HFF-Myc (cell line): ENCODE data around the gene TEX12.
"Not testable (repeated sequence)": the region's sequence is repeated elsewhere in the genome, so short reads cannot be mapped to it uniquely, and the experiment has no call there.

ENCODE experiments used
- DNase-seq: peaks from one replicate; pipeline ENCODE4 v3.0.0-alpha.2; 2011; ENCODE audit warnings: low read depth; ENCODE audit errors: extremely low read depth
- H3K4me3 ChIP-seq: replicated peaks from 2 replicates; pipeline ENCODE4 v1.5.1; 2011; ENCODE audit warnings: low read depth, mild to moderate bottlenecking, control low read depth, low read length
- CTCF ChIP-seq: IDR thresholded peaks from 2 replicates; pipeline ENCODE4 v1.5.1; 2012; ENCODE audit warnings: mild to moderate bottlenecking, low read depth, low read length, control low read depth; ENCODE audit errors: missing control alignments

Gene TEX12

DNA sequence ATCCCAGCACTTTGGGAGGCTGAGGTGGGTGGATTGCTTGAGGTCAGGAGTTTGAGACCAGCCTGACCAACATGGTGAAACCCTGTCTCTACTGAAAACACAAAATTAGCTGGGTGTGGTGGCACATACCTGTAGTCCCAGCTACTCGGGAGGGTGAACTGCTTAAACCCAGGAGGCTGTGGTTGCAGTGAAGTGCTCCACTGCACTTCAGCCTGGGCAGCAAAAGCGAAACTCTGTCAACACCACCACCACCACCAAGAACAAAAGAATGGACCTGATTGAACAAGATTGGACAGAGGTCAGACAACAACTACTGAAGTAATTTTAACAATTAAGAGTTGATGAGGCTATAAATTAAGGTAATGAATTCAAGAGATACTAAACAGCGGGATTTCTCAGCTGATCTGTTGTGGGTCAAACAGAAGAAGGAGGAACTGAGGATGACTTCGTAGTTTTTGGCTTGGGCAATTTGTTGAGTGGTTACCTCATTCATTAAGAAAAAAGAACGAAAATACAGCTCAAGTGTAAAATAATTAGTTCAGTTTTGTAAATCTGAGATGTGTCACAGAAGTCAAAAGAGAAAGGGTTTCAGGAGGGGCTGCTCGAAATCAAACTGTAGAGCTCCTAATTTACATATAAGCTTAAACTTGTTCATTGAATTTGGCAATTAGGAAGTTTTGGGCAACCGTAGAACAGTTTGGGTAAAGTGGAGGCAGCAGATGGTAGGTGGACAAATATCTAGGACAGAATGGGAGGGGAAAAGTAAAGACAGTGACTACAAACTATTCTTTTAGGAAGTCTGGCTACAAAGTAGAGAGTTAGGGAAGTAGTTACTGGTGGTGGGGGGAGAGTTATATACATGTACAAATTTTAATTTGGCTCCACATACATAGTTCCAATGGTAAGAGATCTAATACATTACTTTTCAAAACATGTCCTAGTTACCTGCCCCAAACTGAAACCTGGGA, 7.8 kb upstream of the TEX12 start:
- no peak for DNase-seq
- no peak overlapping the region for H3K4me3 ChIP-seq
- TF ChIP-seq CTCF, result no peak

DNA sequence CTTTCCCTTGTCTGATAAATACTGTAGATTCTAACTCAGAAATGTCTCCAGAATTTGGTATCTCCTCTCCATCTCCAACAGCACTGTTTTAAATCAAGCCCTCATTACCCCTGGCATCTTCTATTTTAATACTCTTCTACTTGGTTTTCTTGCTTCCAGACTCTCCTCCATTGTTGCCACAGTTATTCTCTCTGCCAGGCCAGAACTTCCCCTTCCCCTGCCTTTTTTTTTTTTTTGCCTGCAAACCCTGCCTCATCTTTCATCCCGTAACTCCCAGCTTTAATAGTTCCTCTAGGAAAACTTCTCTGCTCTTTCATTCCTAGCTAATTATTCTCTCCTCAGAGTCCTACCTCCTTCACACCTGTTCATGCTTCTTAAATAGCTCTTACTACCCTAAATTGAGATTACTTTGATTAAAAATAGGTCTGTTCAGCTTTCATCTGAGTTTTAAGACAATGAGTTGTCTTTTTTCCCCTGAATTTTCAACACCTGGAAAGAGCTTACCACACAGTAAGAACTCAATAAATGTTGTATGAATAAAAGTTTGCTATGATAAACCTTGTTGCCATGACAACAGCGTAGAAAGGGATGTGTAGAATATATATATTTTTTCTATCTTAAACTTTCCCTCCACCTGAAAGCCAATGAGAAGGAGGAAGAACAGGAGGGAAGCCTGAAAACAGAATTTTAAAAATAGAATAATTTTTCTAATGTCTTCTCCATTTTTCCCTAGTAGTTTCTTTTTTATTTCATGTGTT, 6.9 kb upstream of the TEX12 start:
- H3K4me3 ChIP-seq, result no peak overlapping the region
- no peak for TF ChIP-seq CTCF
- DNase-seq, result no peak

DNA sequence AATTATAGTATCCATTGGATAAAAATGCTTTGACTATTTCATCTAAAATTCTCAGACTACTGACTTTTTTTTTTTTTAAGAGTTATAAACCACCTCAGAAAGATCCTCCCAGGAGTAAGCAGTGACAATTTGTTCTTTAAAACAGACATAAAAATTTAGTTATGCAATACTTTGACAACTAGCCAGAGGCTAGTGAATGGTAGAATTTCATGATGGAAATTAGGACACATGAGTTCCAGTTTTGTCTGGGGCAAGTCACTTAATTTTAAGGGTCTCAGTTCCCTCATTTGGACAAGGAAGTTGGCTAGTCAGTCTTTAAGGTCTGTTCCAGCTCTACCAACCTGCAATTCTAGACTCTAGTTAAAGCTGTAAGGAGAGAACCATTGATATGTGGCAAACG, 6.2 kb upstream of the TEX12 start:
- no peak for TF ChIP-seq CTCF
- no peak for DNase-seq
- no peak overlapping the region for H3K4me3 ChIP-seq

- H3K4me3 ChIP-seq, DNase-seq: not testable (repeated sequence)
These were observed 5.0 kb upstream of the TEX12 start for GRCh38 chr11:112162200-112162599.

- DNase-seq, result no peak
These were observed 4.2 kb upstream of the TEX12 start for GRCh38 chr11:112162761-112163546.

DNA sequence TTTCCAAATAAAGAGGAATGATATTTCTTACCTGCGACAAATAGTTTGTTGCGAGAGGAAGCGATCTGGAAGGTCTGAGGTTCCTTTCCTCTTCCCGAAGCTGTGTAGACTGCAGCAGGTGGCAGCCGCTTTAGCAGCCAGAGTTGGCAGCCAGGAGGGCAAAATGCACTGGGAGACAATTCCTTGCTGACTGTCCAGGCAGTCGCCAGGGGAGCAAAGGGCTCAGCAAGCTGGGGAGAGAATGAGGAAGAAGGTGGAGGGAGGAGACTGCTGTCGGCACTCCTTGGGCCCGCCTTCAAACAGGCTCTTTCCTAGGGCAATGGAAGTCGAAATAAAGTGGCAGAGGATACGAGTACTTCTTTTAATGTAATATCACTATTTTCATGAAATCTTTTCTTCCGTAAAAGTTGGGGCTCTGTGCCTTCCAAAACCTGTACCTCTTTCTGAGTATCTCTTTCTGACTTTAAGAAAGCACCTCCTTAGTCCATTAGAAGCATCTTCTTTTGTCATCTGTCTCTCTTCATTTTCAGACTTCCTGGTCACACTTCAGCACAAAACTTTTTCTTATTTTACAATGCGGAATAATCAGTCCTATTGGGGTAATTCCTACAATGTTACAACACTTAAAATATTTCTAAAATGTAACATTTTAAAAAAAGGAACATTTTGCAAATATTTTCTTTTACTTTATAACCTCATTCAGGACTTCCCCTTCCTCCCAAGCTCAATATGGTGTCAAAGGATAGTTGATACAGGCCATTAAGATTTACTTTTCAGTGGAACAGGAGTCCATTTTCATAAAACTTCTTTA, 3.1 kb upstream of the TEX12 start, which contains the start of gene IL18:
Gene IL18 (minus strand): TSS at position 220 of the 811 bp plus-strand sequence. CDS start 9,041 bp downstream, outside the sequence.
- DNase-seq, result no peak
- TF ChIP-seq CTCF, result no peak
- no peak within 1 kb of the TSS for H3K4me3 ChIP-seq

More at GRCh38 chr11:112162761-112163546, 4.2 kb upstream of the TEX12 start:
- no peak for TF ChIP-seq CTCF
- no peak overlapping the region for H3K4me3 ChIP-seq
